ENCODE data around the gene PSMB4.

The PSMB4 gene

GRCh38 chr1:151443846-151444782, 44.7 kb downstream of the PSMB4 start:
- DNase-seq, result peak; percentile 75 to 95

GRCh38 chr1:151444783-151445177, 45.4 kb downstream of the PSMB4 start:
- no peak for DNase-seq

GRCh38 chr1:151447696-151448095, 48.3 kb downstream of the PSMB4 start:
- no peak for DNase-seq
